PFSK-1 (cell line): ENCODE measurements around the gene EYA4.

Experiments
- FOXP2 ChIP-seq: optimal IDR thresholded peaks from 2 replicates; pipeline ENCODE3; 2011; ENCODE audit warnings: borderline replicate concordance, control low read depth, inconsistent platforms; ENCODE audit not compliant: insufficient read depth; ENCODE audit errors: extremely low read length, extremely low read depth
- POLR2AphosphoS5 ChIP-seq: IDR thresholded peaks from 2 replicates; pipeline ENCODE4 v1.6.1; 2012; ENCODE audit warnings: low read depth, mild to moderate bottlenecking, control low read depth, low read length, moderate library complexity
- REST ChIP-seq, 2 experiments: IDR thresholded peaks; 2 replicates each; pipeline versions ENCODE4 v1.6.1 to v1.8.0; 2011 to 2012; ENCODE audit warnings: low read depth in 2 of 2, low read length in 2 of 2, control low read depth in 1 of 2, inconsistent platforms in 1 of 2, mild to moderate bottlenecking in 1 of 2, moderate library complexity in 1 of 2; ENCODE audit not compliant: insufficient read depth in 1 of 2
- SIN3A ChIP-seq: IDR thresholded peaks from 2 replicates; pipeline ENCODE4 v1.6.1; 2012; ENCODE audit warnings: mild to moderate bottlenecking, low read length, moderate library complexity, borderline replicate concordance; ENCODE audit not compliant: insufficient read depth
- TAF1 ChIP-seq: IDR thresholded peaks from 2 replicates; pipeline ENCODE4 v1.6.1; 2012; ENCODE audit warnings: low read length, control low read depth, borderline replicate concordance; ENCODE audit not compliant: insufficient read depth

The EYA4 gene

GRCh38 chr6:133466680-133467079 lies 225.5 kb downstream of the EYA4 start:
- TF ChIP-seq FOXP2 (no peak), REST (IDR thresholded peaks at IDR 0.05; ENCODE audit: insufficient read depth in 1 of 2, low read depth in 2 of 2, low read length in 2 of 2) (no peak), POLR2AphosphoS5 (no peak), TAF1 (no peak), SIN3A (no peak)

- TF ChIP-seq SIN3A (no peak), REST (IDR thresholded peaks at IDR 0.05; ENCODE audit: insufficient read depth in 1 of 2, low read depth in 2 of 2, low read length in 2 of 2) (no peak), TAF1 (no peak), FOXP2 (no peak), POLR2AphosphoS5 (no peak)
Measured at GRCh38 chr6:133467231-133467981, 226.2 kb downstream of the EYA4 start.

- TF ChIP-seq FOXP2 = no peak
- TF ChIP-seq SIN3A = no peak
- no peak for TF ChIP-seq TAF1
- TF ChIP-seq POLR2AphosphoS5 = no peak
- no peak for TF ChIP-seq REST (IDR thresholded peaks at IDR 0.05; ENCODE audit: insufficient read depth in 1 of 2, low read depth in 2 of 2, low read length in 2 of 2)
Measured at GRCh38 chr6:133467982-133468380, 226.8 kb downstream of the EYA4 start.

- TF ChIP-seq SIN3A = no peak
- no peak for TF ChIP-seq REST (IDR thresholded peaks at IDR 0.05; ENCODE audit: insufficient read depth in 1 of 2, low read depth in 2 of 2, low read length in 2 of 2)
- no peak for TF ChIP-seq TAF1
- TF ChIP-seq POLR2AphosphoS5 = no peak
- no peak for TF ChIP-seq FOXP2
Measured at GRCh38 chr6:133468591-133468990, 227.4 kb downstream of the EYA4 start.

- TF ChIP-seq POLR2AphosphoS5 = no peak
- TF ChIP-seq FOXP2 = no peak
- TF ChIP-seq REST (IDR thresholded peaks at IDR 0.05; ENCODE audit: insufficient read depth in 1 of 2, low read depth in 2 of 2, low read length in 2 of 2) = no peak
- TF ChIP-seq TAF1 = no peak
- no peak for TF ChIP-seq SIN3A
Measured at GRCh38 chr6:133474516-133474915, 233.4 kb downstream of the EYA4 start.
